NCI-H2107 treated with DMSO at 0.1 percent for 48 hours (cell line): Measurements from ENCODE around the gene PKNOX2.

Experiments
- DNase-seq: peaks from one replicate; lab custom pipeline; 2025; ENCODE audit not compliant: unreplicated experiment; lab: John Stamatoyannopoulos, UW

Gene PKNOX2

DNA sequence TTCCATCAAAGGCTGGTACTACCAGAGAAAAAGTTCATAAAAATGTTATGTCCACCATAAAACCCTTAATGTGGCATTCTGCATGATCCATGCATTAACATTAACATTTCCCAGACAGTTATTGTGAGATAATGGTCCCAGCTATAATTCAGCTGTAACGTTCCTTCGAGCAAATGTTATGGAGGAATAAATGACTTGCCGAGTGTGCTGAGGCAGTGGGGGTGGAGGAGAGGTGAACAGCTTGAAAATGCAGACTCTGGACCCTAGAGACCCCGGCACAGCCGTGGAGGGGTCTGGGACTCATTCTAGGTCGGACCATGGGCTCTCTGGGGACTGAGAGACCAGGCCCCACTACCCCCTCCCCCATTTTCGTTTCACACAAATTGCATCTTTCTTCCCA, 141.9 kb downstream of the PKNOX2 start:
- no peak for DNase-seq

DNA sequence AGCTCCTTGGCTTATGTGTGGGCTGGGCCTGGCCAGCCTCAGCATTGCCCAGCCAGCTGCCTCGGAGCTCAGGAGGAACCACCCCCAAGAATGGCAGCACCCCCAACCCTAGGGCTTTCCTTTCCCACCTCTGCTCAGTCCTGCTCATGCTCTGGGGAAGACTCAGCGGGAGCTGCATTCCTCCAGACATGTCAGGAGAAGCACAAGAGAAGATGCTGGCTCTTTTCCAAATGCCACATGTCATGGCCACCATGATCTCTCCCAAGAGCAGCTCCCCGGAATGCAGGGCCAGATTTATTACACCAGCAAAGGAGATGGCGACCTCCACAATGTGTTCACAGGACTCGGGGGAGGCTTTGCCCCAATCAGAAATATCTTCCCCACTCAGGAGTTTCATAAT, 143.7 kb downstream of the PKNOX2 start:
- no peak for DNase-seq

DNA sequence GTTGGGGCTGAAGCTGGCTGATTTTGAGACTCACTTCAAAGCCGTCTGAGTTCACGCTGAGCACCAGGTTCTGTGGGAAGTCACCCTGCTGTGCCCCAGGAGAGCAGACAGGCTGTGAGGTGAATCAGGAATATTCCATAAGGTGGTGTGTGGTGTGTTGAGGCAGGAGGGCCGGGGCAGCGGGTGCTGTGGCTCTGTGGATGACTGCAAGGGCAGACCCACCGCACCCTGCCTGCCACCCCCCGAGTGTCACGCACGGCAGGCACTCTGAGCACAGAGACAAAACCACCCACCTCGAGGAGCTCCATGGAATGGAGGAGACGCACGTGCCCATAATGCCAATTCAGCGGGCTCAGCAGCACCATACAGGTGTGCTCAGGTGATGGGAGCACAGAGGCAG, 147.8 kb downstream of the PKNOX2 start:
- DNase-seq: peak; percentile 8

- DNase-seq: no peak
Observed at GRCh38 chr11:125312812-125313211, 148.3 kb downstream of the PKNOX2 start.

DNA sequence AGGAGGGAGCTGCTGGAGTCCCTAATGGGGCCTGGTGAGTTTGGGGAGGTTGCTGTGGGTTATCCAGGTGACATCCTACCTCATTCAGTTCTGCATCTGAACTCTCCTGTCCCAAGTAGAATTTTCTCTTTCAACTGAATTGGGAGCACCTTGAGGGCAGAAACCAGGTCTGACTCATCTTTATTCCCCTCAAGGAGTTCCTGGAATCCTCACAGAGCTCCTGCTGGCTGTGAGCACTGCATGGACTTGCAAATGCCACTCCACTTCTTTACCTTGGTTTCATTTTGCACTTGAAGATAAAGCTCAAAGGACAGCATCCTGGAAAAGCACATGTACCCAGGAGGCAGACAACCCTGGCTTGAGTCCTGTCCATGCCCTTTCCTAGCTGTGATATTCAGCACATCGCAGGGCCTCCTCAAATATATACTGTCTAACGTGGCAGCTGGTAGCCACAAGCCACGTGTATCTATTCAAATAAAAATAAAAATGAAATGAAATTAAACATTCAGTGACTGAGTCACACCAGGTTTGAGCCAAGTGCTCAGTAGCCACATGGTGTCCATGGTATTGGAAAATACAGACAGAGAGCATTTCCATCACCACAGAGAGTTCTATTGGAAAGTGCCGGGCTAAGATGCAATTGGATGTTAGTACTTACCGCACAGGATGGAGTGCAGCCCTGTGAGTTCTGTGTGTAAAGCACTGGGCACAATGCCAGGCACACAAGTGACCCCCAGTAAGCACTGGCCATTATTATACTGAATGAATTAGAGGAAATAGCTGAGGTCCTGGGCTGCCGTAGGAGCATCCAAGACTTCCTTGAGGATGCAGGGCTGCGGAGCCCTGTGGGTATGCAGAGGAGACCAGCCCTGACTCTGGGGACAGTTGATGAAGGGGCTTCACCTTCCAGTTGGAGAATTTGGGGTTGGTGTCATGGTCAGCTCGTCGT, 149.0 kb downstream of the PKNOX2 start:
- DNase-seq: no peak

DNA sequence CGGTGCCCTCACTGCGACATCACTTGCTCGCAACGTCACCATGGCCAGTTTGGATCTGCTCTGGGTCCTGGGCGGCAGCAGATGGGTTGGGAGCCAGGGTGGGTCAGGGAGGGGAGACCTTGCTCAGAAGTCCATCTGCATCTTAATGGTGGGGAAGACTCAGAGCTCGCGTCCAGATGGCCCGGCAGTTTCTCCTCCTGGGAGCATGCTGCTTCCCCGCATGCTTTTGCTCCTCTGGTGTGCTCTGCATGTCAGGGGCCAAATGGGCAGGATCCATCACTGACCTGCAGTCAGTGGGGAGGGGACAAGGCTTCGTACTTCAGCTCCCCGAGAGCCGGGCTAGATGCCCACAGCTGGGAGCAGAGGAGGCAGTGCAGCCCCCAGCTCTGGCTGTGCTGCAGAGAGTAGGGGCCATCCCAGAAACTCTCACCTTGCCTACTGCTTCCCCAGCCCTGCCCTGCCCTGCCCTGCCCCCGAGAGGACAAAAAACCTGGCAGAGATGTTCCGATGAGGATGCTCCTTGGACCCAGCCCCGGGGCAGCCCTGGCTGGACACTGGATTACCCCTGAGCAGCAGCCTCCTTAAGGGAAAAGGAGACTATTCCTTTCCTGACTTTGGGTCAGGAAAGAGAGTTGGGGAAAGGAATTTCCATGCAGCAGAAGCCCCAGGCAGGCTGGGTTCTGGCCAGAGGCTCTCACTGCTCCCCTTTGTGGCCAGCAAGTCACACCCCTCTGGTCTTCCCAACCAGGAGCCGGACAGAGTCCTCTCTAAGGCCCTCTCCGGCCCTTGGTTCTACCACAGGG, 149.9 kb downstream of the PKNOX2 start:
- no peak for DNase-seq

- DNase-seq: peak; percentile 6
Observed at GRCh38 chr11:125315079-125315740, 150.7 kb downstream of the PKNOX2 start.

GRCh38 chr11:125317416-125317815, 152.9 kb downstream of the PKNOX2 start:
- no peak for DNase-seq

GRCh38 chr11:125319649-125320048, 155.1 kb downstream of the PKNOX2 start:
- DNase-seq: no peak

DNA sequence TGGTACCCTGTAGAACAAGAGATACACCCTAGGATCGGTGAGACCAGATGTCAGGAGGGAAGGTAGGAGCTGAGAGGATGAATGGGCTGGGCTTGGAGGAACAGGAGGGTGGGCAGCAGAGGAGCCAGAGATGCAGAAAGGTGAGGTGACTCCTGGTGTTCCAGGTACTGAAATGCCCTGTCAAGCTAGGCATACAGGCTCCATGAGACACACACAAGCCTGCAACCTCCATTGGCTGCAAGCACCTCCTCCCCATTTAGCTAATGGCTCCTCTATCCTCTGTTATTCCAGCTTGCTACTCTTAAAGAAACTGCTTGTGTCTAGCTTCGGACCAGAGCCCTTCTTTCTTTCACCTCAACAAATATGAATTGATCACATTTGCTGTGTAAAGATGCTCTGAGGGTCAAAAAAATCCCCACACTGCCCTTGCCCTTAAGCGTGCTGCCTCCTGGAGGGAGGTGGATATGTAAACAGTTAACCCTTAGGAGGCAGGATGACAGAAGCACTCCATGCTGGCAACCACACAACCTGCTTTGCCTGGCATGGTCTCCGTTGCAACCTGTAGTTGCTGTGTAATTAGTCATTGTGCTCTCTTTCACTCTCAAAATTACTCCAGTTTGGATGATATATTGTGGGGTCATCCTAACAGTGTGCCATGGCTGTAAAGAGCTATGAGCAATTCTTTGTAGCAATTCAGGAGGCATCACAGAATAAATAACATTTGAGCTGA, 156.0 kb downstream of the PKNOX2 start:
- DNase-seq: no peak

DNA sequence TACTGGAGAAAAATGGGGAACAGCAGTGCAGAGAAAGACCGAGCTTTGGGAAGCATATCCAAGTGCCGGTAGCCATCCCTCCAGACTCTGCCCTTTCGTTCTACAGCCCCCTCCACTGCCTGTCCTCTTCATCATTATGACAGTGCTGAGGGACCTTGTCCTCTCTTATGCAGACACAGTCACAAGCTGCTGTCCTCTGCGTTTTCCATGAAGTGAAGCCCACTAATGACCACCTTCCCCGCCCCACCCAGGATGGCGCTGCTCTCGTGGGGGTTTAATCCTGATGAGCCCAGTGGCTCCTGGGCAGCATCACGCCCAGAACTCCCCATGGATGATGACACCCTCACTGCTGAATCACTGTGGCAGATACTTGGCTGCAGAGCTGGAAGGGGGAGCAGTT, 157.7 kb downstream of the PKNOX2 start:
- DNase-seq: no peak

- DNase-seq: no peak
Observed at GRCh38 chr11:125325196-125325595, 160.6 kb downstream of the PKNOX2 start.

DNA sequence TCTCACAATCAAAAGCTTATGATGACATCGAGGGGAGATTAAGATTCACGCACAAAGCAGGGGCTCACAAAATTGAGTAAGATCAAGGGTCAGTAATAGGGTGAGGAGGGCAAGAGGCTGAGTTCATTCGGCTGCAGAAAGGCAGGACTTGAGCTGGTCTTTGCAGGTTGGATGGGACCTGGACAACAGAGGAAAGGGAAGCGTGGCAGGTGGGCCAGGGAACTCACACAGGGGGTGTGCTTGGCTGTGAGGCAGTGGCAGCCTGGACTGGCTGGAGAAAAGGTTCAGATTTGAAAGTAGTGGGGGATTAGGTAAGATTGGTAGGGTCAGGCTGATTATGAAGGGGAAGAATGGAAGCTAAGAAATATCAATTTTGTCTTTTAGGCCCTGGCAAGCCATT, 161.6 kb downstream of the PKNOX2 start:
- no peak for DNase-seq

DNA sequence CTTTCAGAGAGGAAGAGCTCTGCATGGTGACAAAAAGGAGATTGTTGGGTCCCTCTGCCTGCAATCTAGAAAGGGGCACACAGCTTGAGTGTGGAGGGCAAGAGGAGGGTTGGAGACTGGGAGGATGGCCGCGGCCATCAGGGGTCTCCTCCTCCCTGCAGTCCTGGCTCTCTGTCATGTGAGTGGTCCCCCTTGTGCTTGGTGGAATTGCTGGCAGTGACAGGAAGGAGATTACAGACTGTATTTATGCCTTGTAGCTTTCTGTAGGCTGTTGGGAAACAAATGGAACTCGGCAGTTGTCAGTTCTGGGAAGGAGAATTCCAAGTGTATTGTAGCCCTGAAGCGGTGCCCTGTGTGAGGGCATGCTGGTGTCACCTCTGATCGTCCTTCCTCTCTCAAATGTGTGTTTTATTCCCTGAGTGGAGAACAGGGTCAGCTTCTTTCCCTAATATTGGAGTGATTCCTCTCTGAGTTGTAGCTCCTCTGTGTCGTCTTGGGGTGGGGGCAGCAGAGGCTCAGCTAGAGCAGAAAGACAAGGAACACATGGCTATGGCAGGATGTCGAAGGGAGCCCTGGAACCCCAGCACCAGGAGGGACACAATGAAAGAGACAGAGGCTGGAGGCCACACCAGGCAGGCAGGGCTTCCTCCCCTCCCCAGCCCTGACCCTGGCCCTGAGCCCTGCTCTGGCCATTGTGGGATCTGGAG, 163.1 kb downstream of the PKNOX2 start:
- no peak for DNase-seq

DNA sequence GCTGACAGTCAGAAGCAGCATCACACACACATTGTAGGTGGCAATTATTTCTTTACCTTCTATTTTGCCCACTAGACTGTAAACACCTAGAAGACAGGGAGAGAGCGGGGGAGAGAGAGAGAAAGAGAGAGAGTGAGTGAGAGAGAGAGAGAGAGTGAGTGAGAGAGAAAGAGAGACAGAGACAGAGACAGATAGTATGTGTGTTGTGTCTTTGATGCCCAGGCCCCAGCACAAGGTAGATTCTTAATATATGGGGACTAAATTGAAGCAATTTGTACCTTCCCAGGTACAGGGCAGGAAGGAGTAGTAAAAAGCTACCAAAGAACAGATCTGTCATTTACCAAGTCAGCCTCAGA, 163.7 kb downstream of the PKNOX2 start:
- DNase-seq: no peak

- DNase-seq: no peak
Observed at GRCh38 chr11:125329786-125330185, 165.2 kb downstream of the PKNOX2 start.

DNA sequence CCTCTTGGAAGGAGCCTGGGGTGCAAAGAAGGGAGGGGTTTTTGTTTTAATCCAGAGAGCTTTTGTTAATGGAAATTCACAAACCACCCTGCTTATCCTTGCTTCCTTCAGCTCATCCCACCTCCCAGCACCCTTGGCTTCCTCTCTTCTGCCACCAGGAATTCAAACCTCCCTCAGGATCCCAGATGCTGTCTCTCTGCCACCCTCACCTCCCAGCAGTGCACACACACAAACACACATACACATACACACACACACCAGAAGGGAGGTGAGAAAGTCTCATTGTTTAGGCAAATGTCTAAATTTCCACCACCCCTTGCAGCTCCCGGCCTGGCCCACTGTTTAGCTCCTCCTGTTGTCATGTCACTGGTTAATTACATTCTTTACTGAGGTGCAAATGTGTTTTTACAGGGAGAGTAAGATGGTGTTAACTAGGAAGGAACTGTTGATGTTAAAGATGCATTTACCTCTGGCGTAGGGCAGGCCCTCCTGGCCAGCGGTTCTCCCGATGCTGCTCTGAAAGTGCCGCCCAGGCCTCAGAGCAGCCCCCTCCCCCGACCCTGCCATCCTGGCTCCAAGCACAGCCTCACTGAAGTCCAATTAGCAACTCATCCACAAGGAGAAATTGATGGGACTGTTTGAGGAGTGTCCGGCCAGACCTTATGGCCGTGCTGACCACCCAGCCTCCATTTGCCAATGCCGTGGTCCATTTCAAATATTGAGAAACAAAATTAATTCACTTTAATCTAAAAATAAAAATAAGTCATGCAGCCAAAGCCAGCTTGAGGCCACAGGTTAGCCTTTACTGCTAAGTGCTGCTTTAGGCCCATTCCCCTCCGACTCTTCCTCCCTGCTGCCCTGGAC, 166.1 kb downstream of the PKNOX2 start:
- DNase-seq: no peak

DNA sequence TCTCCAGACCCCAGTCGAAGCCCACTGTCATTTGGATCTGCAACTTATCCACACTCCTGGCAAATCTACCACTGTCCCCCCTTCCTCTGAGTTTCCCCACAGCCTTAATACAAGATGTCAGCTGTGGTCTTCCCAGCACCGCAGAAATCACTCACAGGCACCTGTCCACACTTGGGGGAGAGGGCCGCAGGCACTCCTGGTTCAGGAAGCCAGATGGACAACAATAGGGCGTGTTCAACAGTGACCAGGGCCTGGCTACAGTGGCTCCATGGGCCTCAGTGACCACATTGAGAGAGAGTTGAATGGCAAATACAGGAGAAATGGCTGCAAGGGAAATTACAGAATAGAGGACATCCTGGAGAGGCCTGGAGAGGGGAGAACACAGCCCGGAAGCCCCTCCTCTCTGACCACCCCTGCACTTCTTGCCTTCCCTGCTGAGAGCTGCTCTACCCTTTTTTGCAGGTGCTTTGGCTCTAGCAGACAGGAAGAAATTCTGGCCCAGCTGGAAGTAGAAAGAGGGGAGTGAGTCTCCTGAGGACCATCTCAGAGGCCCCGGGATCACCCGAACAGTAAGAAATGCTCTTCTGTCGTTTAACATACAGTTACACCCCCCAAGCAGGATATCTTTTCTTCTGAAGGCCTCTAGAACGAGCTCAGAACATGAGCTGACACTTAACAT, 166.9 kb downstream of the PKNOX2 start:
- no peak for DNase-seq

DNA sequence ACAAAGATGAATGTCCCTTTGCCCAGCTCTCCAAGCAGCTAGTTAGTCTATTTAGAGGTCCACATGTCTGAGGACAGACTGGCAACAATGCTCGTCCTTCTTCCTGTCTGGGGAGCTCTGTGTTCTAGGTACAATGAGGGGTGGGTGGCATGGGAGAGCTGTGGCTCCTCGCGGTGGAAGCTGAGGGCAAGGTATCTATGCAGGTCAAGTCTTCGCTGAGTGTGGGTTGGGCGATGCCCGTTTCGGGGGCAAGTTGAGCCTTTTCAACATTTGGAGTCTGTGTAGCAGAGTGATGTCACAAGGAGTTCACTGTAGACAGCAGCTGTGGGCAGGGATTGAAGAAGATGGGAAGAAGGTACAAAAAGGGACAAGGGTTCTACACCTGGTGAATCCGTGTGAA, 168.3 kb downstream of the PKNOX2 start:
- no peak for DNase-seq
